GM15510 (cell line): ENCODE measurements around the gene DTL.

Source experiments
- POLR2A ChIP-seq: IDR thresholded peaks from 3 replicates; pipeline ENCODE4 v1.6.1; 2011; ENCODE audit warnings: borderline replicate concordance; ENCODE audit not compliant: insufficient read length; ENCODE audit errors: extremely low read depth

Gene DTL

GRCh38 chr1:212108187-212108586 is 72.6 kb downstream of the DTL start:
- TF ChIP-seq POLR2A: no peak

- TF ChIP-seq POLR2A: no peak
Observed at GRCh38 chr1:212108981-212109380, 73.4 kb downstream of the DTL start.

GRCh38 chr1:212109728-212110127 is 74.2 kb downstream of the DTL start:
- TF ChIP-seq POLR2A: no peak

- TF ChIP-seq POLR2A: no peak
Observed at GRCh38 chr1:212110617-212111016, 75.1 kb downstream of the DTL start.

- TF ChIP-seq POLR2A: no peak
Observed at GRCh38 chr1:212111536-212111935, 76.0 kb downstream of the DTL start.

- TF ChIP-seq POLR2A: no peak
Observed at GRCh38 chr1:212113706-212114105, 78.2 kb downstream of the DTL start.

- no peak for TF ChIP-seq POLR2A
Observed at GRCh38 chr1:212118167-212118871, 82.8 kb downstream of the DTL start.

GRCh38 chr1:212118872-212119260 is 83.3 kb downstream of the DTL start:
- TF ChIP-seq POLR2A: no peak

GRCh38 chr1:212119397-212119837 is 83.9 kb downstream of the DTL start:
- no peak for TF ChIP-seq POLR2A

GRCh38 chr1:212119863-212120262 is 84.3 kb downstream of the DTL start:
- no peak for TF ChIP-seq POLR2A

- no peak for TF ChIP-seq POLR2A
Observed at GRCh38 chr1:212121779-212122178, 86.2 kb downstream of the DTL start.

- no peak for TF ChIP-seq POLR2A
Observed at GRCh38 chr1:212124690-212125582, 89.4 kb downstream of the DTL start.

- no peak for TF ChIP-seq POLR2A
Observed at GRCh38 chr1:212125654-212126053, 90.1 kb downstream of the DTL start.

GRCh38 chr1:212127221-212127620 is 91.7 kb downstream of the DTL start:
- TF ChIP-seq POLR2A: no peak

GRCh38 chr1:212129781-212130180 is 94.2 kb downstream of the DTL start:
- TF ChIP-seq POLR2A: no peak

- TF ChIP-seq POLR2A: no peak
Observed at GRCh38 chr1:212132025-212132424, 96.5 kb downstream of the DTL start.
